Activated CD4-positive, CD25-positive, alpha-beta regulatory T cell treated with anti-CD3 and anti-CD28 coated beads, Interleukin-2, amount 50 U/mL, for 24 hours (primary cell): ENCODE measurements around the gene PTPRG.

Experiments
- ATAC-seq, 2 donors: fragments of 150-1000 bp; cut with Tn5 transposase; one replicate each; pipeline ENCODE4 v1.10.0; 2021; ENCODE audit warnings: mild to moderate bottlenecking in 1 of 2, moderate library complexity in 1 of 2

Gene PTPRG

GRCh38 chr3:61981060-61981459 lies 419.7 kb downstream of the PTPRG start:
- no peak for ATAC-seq

GRCh38 chr3:61983479-61983878 lies 422.1 kb downstream of the PTPRG start:
- no peak for ATAC-seq

- ATAC-seq = no peak
These were observed 423.6 kb downstream of the PTPRG start for GRCh38 chr3:61985020-61985419.

GRCh38 chr3:61986473-61986872 lies 425.1 kb downstream of the PTPRG start:
- ATAC-seq = no peak

DNA sequence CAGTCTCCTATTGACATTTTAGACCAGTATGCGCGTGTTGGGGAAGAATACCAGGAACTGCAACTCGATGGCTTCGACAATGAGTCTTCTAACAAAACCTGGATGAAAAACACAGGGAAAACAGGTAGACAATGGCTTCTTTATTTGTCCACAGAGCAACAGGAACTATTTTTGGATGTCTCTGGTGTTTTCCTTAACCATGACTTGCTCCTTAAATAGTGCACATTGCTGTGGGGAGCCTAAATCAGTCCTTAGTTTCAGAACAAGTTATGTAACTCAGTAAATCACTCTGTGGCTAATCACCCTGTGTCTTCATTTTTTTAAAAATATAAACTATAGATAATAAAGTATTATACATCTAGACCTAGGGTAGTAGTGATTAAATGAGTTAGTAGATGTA lies 428.3 kb downstream of the PTPRG start:
- ATAC-seq = no peak

DNA sequence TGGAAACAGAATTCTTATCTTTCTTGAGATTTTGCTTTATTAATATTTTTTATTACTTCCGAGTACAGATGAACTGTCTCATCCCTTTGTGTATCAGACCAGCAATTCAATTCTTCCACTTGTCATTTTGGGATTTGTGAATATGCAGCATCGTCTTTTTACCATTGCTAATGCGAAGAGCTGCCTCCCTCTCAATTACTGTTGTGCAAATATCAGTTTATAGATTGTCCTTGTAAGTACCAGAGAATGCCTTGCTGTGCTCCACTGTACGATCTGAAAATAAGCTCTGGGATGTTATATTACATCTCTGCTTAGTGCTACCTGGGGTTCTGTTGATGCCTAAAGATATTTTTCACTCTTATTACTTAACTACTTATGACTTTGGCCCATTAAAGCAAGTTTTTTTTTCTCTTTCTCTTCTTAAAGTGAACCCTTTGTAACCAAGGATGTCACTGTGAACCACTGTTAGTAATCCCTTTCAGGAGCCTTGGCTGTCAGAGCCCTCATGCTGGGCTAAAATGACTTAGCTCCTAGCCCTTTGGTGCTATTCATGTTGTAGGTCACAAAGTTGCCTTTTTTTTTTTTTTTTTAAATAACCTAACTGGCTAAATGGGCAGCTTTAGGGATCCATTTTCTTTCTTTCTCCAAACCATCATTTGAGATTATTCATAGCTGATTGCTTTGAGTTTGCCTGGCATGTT lies 429.1 kb downstream of the PTPRG start:
- no peak for ATAC-seq

DNA sequence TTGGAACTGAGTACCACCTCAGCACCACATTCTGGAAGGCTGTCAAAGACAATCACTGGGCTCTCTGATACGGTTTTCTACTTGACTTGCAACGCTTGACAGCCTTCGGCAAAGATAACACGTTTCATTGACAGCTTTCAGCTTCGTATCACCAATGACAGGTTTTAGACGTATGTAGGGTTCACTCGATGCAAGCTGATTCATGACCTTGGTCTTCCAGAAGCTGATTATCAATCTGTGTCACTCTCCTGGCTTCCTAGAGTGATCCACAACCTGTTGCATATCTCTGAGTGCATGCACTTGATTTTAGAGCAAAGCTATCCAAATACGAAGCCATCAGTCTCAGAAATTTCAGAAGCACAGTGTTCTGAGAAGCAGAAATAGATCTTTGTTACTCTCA lies 430.3 kb downstream of the PTPRG start:
- ATAC-seq = no peak

DNA sequence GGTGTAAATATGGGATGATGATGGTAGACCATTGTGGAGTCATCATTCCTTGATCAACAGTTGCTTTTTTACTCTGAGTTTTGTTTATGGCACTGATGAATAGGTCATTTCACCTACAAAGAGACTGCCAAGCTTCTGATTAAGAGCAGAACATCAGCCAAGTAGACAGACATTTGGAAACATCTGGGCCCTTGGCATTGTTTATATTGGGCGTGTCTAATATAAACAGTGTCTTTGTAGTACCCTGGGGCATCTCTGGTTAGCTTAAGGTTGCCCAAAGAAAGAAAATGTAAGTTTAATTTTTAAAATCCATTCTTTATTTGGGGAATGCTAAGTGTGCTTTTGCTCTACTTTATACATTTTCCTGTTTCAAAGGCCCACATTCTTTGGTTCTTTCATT lies 435.0 kb downstream of the PTPRG start:
- ATAC-seq = no peak

DNA sequence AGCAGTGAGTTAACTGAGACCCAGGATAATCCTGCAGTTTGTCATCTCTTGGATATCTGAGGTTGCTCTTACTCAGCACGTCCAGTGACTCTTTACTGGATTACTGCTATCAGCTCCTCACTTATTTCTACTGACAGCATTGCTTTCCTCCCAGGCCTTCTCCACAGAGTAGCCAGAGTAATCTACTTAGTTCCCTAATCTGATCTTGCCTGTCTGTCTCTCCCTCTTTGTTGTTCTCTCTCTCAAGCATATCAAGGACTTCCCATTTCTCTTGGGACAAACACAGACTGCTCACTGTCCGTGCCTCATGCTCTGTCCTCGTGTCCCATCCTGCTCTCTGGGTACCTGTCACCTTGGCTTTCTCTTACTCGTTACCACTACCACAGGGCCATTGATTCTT lies 435.7 kb downstream of the PTPRG start:
- no peak for ATAC-seq

- ATAC-seq = no peak
These were observed 442.5 kb downstream of the PTPRG start for GRCh38 chr3:62003835-62004234.

DNA sequence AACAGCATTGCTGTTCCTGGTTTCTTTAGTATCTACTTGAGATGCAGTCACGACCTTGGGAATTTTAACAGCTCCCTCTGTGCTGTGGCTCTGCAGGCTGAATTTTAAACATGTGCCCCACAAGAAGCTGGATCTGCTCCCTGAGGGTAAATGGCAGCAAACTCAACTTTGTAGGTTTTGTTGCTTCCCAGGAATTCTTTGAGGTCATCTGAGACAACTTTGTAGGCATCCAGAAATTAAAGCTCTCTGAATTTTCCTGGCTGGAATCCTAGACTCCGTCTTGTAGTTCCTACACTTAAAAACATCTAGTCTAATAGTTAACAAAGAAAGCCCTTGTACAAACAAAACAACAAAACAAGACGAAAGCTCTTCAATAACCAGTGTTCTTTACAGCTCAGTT lies 445.7 kb downstream of the PTPRG start:
- ATAC-seq = no peak

- no peak for ATAC-seq
These were observed 449.6 kb downstream of the PTPRG start for GRCh38 chr3:62010989-62011388.

GRCh38 chr3:62011666-62012065 lies 450.3 kb downstream of the PTPRG start:
- ATAC-seq = no peak

- no peak for ATAC-seq
These were observed 452.6 kb downstream of the PTPRG start for GRCh38 chr3:62013951-62014350.

GRCh38 chr3:62015111-62015510 lies 453.7 kb downstream of the PTPRG start:
- no peak for ATAC-seq

GRCh38 chr3:62019906-62020305 lies 458.5 kb downstream of the PTPRG start:
- ATAC-seq = no peak

- no peak for ATAC-seq
These were observed 459.3 kb downstream of the PTPRG start for GRCh38 chr3:62020706-62021105.

DNA sequence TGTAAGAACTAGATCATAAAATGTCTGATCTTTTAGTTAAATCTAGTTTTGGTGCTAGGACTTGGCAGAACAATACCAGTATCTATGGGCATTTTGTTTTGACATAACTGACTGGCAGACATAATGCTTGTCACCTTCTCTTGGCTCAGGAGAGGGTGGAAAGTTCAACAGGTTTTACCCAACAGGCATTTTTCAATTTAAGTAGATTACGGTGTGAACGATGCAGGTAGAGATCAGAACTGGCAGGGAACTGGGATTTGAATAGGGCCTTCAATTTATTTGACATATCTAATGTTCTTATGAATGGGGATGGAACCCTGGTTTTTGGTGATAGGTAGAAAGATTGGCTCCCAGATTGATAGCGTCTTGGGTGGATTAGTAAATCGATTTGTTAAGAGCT lies 460.9 kb downstream of the PTPRG start:
- no peak for ATAC-seq

GRCh38 chr3:62024882-62025281 lies 463.5 kb downstream of the PTPRG start:
- ATAC-seq = no peak

DNA sequence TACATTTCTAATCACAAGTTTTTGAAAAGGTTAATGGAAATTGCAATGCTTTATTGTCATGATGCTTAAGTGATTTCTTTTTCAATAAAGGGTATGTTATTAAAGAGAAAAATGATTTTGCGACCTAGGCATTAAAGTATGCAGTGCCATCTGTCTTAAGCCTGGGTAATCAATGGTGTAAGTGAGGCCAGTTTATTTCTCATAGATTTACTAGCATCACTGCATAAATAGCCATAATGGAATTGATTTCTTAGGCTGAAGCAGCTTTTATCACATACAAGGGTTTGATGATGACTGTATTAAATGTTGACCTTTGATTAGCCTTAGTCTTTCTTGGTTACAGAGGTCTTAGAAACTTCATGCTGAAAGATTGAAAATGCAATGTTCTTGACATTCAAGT lies 464.5 kb downstream of the PTPRG start:
- no peak for ATAC-seq

GRCh38 chr3:62027241-62027640 lies 465.9 kb downstream of the PTPRG start:
- no peak for ATAC-seq

DNA sequence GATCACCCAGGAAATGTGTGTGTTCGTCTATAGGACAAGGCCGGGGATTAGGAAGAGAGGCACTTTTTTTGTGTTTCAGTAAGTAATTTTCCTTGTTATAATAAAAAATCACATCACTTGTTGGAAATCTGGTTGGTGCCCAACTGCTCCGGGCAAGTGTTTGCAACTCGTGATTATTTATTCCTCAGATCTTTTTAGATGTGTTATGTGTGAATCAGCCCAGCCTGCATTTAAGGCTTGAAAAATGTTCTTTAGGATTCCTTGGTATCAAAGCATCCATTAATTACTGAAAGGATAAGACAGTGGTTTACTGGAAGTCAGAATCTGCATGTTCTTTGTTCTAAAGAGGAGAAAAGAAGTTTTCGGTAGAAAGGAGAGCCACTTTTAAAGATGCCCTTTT lies 466.4 kb downstream of the PTPRG start:
- no peak for ATAC-seq

GRCh38 chr3:62028236-62028635 lies 466.9 kb downstream of the PTPRG start:
- ATAC-seq = no peak

DNA sequence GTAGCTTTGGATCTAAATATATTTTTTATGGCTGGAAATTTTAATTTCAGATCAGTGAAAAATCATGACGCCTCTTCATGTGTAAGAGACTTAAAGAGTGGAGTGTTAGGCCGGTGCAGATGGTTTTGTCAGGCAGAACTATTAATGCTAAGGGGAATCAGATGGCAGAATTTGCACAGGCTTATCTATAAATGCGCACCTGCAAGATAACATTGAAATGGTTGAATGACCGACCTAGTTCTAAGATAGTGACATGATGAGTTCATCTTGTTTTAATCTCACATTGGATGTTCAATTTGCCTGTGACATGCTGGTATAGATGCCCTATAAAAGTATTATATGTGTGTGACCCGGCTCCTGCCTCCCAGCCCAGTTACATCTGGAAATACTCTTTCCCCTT lies 471.4 kb downstream of the PTPRG start:
- ATAC-seq = no peak

GRCh38 chr3:62035402-62036057 lies 474.2 kb downstream of the PTPRG start:
- ATAC-seq = no peak
